OCI-LY1 (cell line): Measurements from ENCODE around the gene CNTNAP5.

Experiments used
- H2AFZ ChIP-seq: fragments of 200-600 bp; sonication (generic), shearing (Covaris generic); 2 replicates; pipeline ENCODE4 v1.6.0; 2014; ENCODE audit warnings: antibody characterized with exemption, mild to moderate bottlenecking, low read length
- H3F3A ChIP-seq: fragments of 200-600 bp; sonication (generic), shearing (Covaris generic); 2 replicates; pipeline ENCODE4 v1.6.0; 2014; ENCODE audit warnings: mild to moderate bottlenecking, antibody characterized with exemption, low read length, moderate library complexity; ENCODE audit not compliant: insufficient read depth
- H3K27ac ChIP-seq: fragments of 200-600 bp; sonication (generic); 2 replicates; pipeline ENCODE4 v1.5.1; 2014; ENCODE audit warnings: low read length, mixed run types, mild to moderate bottlenecking, low read depth; ENCODE audit not compliant: poor library complexity, severe bottlenecking
- H3K27me3 ChIP-seq: fragments of 200-600 bp; sonication (generic); 2 replicates; pipeline ENCODE4 v1.6.0; 2014; ENCODE audit warnings: antibody characterized with exemption, mild to moderate bottlenecking, low read length, moderate library complexity; ENCODE audit not compliant: insufficient read depth
- H3K36me3 ChIP-seq: fragments of 200-600 bp; sonication (generic); 2 replicates; pipeline ENCODE4 v1.6.1; 2014; ENCODE audit warnings: mild to moderate bottlenecking, antibody characterized with exemption, low read length, moderate library complexity, mixed read lengths; ENCODE audit not compliant: insufficient read depth
- H3K4me1 ChIP-seq: fragments of 200-600 bp; sonication (generic); 2 replicates; pipeline ENCODE4 v1.5.1; 2014; ENCODE audit warnings: mild to moderate bottlenecking, low read length, moderate library complexity; ENCODE audit not compliant: insufficient read depth, severe bottlenecking
- H3K4me2 ChIP-seq: fragments of 200-600 bp; sonication (generic), shearing (Covaris generic); 2 replicates; pipeline ENCODE4 v1.6.1; 2014; ENCODE audit warnings: low read length
- H3K4me3 ChIP-seq: fragments of 200-600 bp; sonication (generic); 2 replicates; pipeline ENCODE4 v1.5.1; 2014; ENCODE audit warnings: low read length, low read depth, mild to moderate bottlenecking, mixed read lengths; ENCODE audit not compliant: poor library complexity, severe bottlenecking
- H3K79me2 ChIP-seq: fragments of 200-600 bp; shearing (Covaris generic); 2 replicates; pipeline ENCODE4 v1.6.1; 2016; ENCODE audit warnings: mixed run types, low read length, mixed read lengths; ENCODE audit not compliant: insufficient read depth
- H3K9ac ChIP-seq: fragments of 200-600 bp; sonication (generic), shearing (Covaris generic); 2 replicates; pipeline ENCODE4 v1.6.1; 2014; ENCODE audit warnings: mild to moderate bottlenecking, low read length, mixed read lengths
- H3K9me2 ChIP-seq: fragments of 200-600 bp; sonication (generic), shearing (Covaris generic); 2 replicates; pipeline ENCODE4 v1.6.1; 2014; ENCODE audit warnings: low read depth, mild to moderate bottlenecking, low read length, mixed read lengths
- H3K9me3 ChIP-seq: fragments of 200-600 bp; shearing (Covaris generic); 2 replicates; pipeline ENCODE4 v1.6.1; 2014; ENCODE audit warnings: low read length, mixed read lengths
- H4K20me1 ChIP-seq: fragments of 200-600 bp; sonication (generic), shearing (Covaris generic); 2 replicates; pipeline ENCODE4 v1.6.0; 2016; ENCODE audit warnings: mild to moderate bottlenecking, low read length; ENCODE audit not compliant: insufficient read depth
- EZH2 ChIP-seq: fragments of 200-600 bp; sonication (generic), shearing (Covaris generic); IDR thresholded peaks from 2 replicates; pipeline ENCODE4 v1.8.0; 2017; ENCODE audit warnings: borderline replicate concordance, mixed run types, mild to moderate bottlenecking, antibody characterized with exemption, low read length, moderate library complexity, mixed read lengths
- TF ChIP-seq, protein P1 (sequence below): fragments of 200-600 bp; sonication (generic), shearing (Covaris generic); IDR thresholded peaks from 2 replicates; pipeline ENCODE4 v1.5.1; 2017; ENCODE audit warnings: mild to moderate bottlenecking, antibody characterized with exemption, low read length, moderate library complexity, mixed read lengths

The CNTNAP5 gene

DNA sequence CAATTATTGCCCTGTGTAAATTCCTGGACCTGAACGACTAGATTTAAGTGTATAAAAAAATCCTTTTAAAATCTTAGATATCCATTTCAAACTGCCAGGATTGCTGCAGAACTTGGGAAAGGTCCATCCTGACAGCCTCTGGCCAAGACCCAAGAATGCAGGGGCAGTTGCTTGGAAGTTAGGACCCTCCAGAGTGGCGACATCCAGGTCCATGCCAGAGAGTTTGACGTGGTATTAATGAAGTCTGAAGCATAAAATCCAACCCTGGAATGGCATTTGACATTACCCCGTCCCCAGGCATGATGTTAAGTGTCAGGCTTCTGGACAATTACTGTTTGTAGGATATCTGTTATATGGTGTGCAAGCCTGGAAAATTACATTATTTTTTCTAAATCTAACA is 810.2 kb downstream of the CNTNAP5 start:
- TF ChIP-seq, protein P1, sequence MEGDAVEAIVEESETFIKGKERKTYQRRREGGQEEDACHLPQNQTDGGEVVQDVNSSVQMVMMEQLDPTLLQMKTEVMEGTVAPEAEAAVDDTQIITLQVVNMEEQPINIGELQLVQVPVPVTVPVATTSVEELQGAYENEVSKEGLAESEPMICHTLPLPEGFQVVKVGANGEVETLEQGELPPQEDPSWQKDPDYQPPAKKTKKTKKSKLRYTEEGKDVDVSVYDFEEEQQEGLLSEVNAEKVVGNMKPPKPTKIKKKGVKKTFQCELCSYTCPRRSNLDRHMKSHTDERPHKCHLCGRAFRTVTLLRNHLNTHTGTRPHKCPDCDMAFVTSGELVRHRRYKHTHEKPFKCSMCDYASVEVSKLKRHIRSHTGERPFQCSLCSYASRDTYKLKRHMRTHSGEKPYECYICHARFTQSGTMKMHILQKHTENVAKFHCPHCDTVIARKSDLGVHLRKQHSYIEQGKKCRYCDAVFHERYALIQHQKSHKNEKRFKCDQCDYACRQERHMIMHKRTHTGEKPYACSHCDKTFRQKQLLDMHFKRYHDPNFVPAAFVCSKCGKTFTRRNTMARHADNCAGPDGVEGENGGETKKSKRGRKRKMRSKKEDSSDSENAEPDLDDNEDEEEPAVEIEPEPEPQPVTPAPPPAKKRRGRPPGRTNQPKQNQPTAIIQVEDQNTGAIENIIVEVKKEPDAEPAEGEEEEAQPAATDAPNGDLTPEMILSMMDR = no peak
- no peak for TF ChIP-seq EZH2
- no peaks in the 10 kb centered on the region for H3K4me1 ChIP-seq
- H3K9me3 ChIP-seq = 0 out of 2 replicates have a peak, but pooled peaks cover under 1% of the 10 kb centered on the region
- H3K4me3 ChIP-seq = no peak overlapping the region
- H3K27me3 ChIP-seq = no peaks in the 10 kb centered on the region
- H3K9ac ChIP-seq = no peak overlapping the region
- H3K79me2 ChIP-seq = no peaks in the 10 kb centered on the region
- H3K9me2 ChIP-seq = no peaks in the 10 kb centered on the region
- no peaks in the 10 kb centered on the region for H4K20me1 ChIP-seq
- no peak overlapping the region for H2AFZ ChIP-seq
- H3K36me3 ChIP-seq = no peaks in the 10 kb centered on the region
- H3F3A ChIP-seq = no peaks in the 10 kb centered on the region
- no peak overlapping the region for H3K4me2 ChIP-seq
- no peak overlapping the region for H3K27ac ChIP-seq

DNA sequence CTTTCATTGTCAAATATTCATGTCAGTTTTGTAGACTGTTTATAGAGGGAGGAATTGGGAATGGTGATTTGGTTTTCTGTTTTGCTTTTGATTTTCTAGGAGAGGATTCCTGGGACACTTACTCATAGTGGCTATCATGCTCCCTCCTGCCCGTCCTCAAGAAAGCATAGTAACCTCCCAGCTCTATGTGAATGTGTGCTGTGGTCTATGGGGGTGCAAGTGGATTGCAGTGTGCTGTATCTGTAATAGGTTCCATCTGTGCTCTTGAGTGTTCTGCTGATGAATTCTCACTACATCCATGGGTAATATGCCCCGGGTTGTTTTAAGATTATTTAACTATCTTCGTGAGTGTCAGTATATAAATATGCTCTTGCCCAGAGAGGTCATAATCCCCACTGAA is 811.3 kb downstream of the CNTNAP5 start:
- Histone ChIP-seq H3K9ac (no peak overlapping the region), H4K20me1 (no peaks in the 10 kb centered on the region), H2AFZ (no peak overlapping the region), H3K79me2 (no peaks in the 10 kb centered on the region), H3K9me2 (no peaks in the 10 kb centered on the region), H3K27ac (no peak overlapping the region), H3K4me3 (no peak overlapping the region), H3K9me3 (no peaks in the 10 kb centered on the region), H3F3A (no peaks in the 10 kb centered on the region), H3K4me1 (no peaks in the 10 kb centered on the region), H3K4me2 (no peak overlapping the region), H3K27me3 (no peaks in the 10 kb centered on the region), H3K36me3 (no peaks in the 10 kb centered on the region)
- TF ChIP-seq EZH2 = no peak
- TF ChIP-seq, protein P1 = no peak

DNA sequence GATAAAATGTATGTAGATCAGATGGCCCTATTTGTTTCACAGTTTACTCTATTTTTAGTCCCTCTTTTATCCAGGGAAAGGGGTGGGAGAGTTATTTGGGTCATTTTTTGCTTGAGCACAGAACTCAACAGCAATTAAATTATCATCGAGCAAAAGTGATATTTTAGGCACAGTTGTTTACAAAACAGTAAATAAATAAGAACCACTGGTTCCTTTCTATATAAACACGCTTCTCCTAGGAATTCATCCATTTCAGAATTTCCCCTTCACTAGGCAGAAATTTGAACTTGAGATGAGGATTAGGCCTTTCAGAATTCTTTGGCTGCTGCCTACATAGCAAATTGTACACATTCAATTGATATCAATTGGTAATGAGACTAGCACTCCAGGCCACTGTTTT is 812.4 kb downstream of the CNTNAP5 start:
- no peaks in the 10 kb centered on the region for H3K4me1 ChIP-seq
- no peak overlapping the region for H3K4me2 ChIP-seq

More for the DNA sequence above, 812.4 kb downstream of the CNTNAP5 start:
- no peaks in the 10 kb centered on the region for H3K36me3 ChIP-seq
- H3K27me3 ChIP-seq = no peaks in the 10 kb centered on the region
- no peak overlapping the region for H3K9ac ChIP-seq
- H3K79me2 ChIP-seq = no peaks in the 10 kb centered on the region
- TF ChIP-seq EZH2 = no peak
- TF ChIP-seq, protein P1 = no peak
- no peaks in the 10 kb centered on the region for H3F3A ChIP-seq
- H3K4me3 ChIP-seq = no peak overlapping the region
- no peak overlapping the region for H2AFZ ChIP-seq
- H4K20me1 ChIP-seq = no peaks in the 10 kb centered on the region
- H3K9me3 ChIP-seq = no peaks in the 10 kb centered on the region
- no peak overlapping the region for H3K27ac ChIP-seq
- H3K9me2 ChIP-seq = no peaks in the 10 kb centered on the region
